Measurements from ENCODE around the gene VASH1.
A peak's percentile ranks its signal among the peaks of the same experiment; 100 is the strongest.

The VASH1 gene

DNA sequence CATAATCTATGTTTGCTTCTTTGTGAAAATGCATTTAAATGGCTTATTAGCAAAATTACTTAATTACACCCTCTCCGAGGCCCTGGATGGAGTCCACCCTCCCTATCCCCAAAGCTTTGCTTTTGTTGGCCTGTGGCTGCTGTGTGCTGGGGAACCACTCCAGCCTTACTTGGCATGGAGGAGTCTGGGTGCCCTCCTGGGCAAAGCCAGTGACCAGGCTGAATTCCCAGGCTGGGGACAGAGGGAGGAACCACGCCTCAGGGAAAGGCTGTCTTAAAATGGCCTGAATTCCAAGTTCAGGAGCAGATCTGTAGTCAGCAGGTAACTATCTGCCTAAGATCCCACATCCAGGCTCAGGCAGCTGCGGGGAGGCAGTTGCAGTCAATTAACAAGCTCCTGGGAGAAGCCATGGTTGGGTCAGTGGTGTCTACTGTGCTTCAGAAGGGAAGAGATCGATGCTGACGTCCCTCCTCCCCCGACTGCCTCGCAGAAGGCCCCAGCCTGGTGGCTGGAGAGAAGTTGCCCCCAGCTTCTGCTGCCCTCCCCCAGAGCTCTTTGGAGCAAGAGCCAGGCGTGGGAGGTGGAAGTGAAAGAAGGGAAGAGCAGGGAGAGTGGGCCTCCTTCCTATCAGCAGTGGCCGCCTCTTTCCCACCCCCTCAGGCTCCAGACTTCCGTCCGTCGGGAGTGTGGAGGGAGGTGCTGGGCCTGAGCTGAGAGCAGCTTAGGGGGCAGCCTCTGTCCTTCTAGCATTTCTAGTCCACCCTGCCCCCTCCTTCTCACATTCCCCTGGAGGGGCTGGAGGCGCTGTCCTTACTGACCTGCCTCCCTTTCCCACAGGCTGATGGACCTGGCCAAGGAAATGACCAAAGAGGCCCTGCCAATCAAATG lies 11.3 kb downstream of the VASH1 start:
- peak; percentile 79 for DNase-seq (ENCODE audit: low spot score)

- peak; percentile 67 for DNase-seq (ENCODE audit: low spot score)
These were observed 12.1 kb downstream of the VASH1 start for GRCh38 chr14:76773188-76773885.

- DNase-seq (ENCODE audit: low spot score) = peak; percentile 1
These were observed 12.9 kb downstream of the VASH1 start for GRCh38 chr14:76773956-76774820.

DNA sequence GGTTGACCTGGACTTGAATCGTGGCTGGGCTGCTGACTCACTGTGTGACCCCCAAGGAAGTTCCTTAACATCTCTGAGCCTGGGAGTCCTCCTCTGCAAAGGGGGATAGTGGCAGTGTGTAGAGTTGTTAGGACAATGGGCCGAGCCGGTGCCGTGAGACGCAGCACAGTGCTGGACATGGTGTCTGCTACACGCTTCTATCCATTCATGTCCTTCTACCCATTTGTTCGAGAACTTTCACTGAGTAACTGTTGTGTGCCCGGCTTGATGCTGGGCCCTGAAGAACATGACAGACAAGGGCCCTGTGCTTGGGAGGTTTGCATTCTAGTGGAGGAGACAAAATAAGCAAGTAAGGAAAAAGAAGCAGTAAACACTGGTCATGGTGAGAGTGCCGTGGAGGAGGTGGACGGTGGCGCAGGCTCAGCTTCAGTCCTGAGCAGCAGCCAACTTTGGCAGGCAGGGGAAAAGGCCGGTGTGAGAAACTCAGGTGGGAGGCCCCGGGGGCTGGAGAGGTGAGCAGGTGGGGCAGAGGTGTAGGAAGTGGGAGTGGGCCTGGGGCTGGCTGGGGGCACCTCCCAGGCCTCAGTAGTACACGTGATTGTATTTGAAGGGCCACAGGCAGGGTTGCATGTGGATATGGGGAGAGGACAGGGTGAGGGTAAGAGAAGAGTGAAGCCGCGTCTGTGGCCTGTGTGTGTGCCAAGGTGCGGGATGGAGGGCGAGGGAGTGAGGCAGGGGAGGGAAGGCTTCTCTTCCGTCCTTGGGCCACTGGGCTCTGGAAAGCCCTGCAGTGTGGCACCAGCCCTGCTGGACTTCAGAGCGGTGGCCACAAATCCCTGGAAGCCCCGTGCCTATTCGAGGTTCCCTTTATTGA lies 13.8 kb downstream of the VASH1 start:
- peak; percentile 2 for DNase-seq (ENCODE audit: low spot score)

DNA sequence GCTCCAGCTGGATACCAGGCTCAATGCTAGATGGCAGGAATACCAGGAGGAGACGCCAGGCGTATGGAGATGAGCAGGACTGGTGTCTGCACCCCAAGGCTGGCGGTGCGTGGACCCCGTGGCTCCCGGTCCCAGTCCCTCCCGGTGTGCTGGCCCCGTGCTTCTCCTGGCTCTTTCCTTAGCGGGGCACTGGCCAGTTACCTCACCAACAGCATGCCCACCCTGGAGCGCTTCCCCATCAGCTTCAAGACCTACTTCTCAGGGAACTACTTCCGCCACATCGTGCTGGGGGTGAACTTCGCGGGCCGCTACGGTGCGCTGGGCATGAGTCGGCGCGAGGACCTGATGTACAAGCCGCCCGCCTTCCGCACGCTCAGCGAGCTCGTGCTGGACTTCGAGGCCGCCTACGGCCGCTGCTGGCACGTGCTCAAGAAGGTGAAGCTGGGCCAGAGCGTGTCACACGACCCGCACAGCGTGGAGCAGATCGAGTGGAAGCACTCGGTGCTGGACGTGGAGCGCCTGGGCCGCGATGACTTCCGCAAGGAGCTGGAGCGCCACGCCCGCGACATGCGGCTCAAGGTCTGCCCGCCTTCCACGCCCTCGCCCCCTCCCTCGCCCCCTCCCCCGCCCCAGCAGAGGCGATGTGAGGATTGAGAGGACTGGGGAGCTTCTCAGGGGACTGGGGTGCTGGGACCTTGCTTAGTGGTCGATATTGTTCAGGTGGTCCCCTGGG lies 14.6 kb downstream of the VASH1 start:
- peak; percentile 5 for DNase-seq (ENCODE audit: low spot score)

DNA sequence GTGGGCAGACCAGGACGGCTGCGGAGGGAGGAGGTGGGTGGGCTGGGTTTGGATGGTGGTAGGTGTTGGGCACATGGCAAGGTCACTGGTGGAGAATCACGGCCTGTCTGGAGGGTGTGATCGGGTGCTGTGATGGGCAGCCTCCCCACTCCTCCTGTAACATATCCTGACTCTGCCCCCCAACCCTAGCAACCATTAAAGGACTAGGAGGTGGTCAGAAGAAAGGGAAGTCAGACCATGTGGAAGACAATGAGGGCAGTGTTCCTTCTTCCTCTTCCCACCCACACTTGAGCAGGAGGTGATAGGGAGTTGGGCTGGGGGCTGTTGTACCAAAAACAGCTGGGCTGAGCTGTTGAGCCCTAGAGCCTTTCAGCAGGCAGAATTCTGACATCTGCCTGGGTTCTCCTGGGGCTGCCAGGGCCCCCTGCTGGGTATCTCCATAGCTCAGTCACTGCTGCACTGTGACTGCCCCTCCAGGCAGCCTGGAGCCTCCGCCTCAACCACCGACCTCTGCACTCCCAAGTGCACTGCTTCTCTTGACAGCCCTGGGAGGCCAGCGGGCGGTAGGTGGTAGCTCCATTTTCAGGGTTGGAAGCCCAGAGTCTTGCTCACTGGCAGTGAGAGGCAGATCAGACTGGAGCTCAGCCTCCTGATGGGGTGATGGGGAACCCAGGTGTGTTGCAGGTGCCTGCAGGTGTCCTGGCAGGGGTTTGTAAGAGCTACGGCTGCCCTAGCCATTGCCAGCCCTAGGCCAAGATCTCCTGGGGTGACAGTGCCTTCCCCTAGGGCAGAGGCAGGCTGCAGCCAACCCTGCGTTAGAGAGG lies 15.4 kb downstream of the VASH1 start:
- DNase-seq (ENCODE audit: low spot score) = peak; percentile 21

GRCh38 chr14:76777721-76778120 lies 16.5 kb downstream of the VASH1 start:
- DNase-seq (ENCODE audit: low spot score) = no peak

DNA sequence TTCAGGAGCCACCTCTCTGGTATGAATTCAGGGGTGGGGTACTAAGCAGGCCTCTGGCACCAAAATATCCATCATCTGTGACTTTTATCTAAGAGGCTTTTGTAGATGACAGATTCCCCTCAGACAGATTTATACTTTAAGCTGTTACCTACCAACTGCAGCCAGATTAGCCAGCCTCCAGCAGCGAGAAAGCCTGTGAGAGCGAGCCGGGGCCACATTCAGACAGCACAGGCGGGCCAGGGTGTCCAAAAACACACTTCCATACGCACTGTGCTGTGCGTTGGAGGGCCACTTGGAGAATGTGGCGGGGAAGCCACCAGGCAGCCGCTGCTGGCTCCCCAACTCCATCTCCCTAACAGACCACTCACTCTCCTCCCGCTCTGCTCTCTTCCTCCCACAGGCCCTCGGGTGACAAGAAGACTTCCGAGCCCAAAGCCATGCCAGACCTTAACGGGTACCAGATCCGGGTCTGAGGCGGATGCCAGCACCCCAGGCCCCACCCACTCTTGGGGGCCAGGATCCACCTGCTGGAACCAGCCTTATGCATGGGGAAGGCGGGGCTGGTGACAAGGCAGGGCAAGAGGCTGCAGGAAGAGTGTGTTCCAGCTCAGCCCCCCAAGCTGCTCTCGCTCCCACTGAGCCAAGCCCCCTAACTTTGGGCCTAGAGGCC lies 17.4 kb downstream of the VASH1 start:
- no peak for DNase-seq (ENCODE audit: low spot score)

GRCh38 chr14:76779221-76780057 lies 18.2 kb downstream of the VASH1 start:
- no peak for DNase-seq (ENCODE audit: low spot score)

- DNase-seq (ENCODE audit: low spot score) = no peak
These were observed 18.7 kb downstream of the VASH1 start for GRCh38 chr14:76780058-76780345.

- DNase-seq (ENCODE audit: low spot score) = no peak
These were observed 19.1 kb downstream of the VASH1 start for GRCh38 chr14:76780360-76780759.

DNA sequence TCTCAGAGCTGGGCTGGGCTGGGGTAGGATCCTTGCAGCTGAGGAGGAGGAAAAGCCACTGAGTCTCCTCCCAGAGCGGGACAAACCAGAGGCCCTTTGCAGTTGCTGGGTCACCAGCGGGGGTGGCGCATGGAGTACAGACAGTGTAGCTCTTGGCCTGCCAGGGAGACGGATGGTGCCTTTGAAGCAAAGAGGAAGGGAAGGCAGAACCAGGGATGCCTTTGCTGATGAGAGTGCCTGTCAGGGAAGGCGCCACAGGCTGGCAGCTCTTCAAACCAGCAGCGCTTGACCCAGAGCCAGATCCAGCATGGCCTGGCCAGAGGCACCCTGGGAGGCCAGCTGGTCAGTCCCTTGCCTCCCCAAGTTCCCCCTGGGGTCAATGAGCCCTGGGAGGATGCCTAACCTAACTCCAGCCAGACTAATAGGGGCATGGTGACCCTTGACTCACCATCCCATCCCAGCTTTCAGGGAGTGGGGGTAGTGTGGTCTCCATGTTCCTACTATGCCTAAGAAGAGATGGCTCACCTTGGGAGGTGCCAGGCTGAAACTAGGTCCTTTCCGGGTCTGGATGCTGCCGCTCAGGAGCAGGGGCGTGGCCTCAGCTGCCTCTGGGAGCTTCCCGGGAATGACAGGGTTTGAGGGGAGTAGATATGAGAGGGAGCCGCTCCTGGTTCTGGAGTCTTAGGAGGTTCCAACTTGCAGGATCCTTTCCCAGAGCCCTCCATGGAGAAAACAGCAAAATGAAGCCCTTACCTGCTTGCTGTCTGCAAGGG lies 19.8 kb downstream of the VASH1 start:
- DNase-seq (ENCODE audit: low spot score) = peak; percentile 90

GRCh38 chr14:76781648-76782051 lies 20.4 kb downstream of the VASH1 start:
- no peak for DNase-seq (ENCODE audit: low spot score)

DNA sequence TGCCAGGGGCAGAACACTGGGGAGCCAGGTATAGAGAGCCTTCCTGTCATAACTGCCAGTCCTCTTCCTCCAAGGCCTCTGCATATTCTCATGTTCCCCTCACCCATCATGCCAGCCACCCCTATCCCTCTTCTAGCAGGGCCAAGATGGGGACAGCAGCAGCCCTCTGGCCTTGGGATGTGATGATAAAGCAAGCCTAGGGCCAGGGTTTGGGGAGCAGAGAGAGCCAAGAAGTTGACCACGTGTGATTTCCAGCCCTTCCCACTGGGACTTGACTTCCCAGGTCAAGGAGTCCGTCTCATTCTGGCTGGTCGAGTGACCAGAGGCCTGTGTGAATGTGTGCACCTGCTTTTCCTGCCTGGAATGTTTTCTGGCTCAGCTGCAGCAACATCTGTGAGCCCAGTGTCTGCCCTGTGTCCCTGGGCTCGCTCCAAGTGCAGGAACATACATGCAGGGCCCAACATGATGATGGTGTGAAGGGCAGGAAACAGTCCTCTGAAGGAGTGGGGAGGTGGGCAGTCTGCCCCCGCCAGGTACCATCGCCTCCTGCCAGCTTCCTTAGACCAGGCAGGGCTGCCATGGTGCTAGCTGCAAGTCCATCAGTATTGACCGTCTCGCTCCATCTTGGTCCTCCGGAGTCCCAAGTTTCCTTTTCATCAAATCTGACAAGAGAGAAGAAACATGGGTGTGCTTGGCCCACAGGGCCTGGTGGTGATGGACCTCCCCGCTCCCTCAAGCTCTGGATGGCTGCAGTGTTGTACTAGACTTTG lies 21.0 kb downstream of the VASH1 start:
- DNase-seq (ENCODE audit: low spot score) = no peak

DNA sequence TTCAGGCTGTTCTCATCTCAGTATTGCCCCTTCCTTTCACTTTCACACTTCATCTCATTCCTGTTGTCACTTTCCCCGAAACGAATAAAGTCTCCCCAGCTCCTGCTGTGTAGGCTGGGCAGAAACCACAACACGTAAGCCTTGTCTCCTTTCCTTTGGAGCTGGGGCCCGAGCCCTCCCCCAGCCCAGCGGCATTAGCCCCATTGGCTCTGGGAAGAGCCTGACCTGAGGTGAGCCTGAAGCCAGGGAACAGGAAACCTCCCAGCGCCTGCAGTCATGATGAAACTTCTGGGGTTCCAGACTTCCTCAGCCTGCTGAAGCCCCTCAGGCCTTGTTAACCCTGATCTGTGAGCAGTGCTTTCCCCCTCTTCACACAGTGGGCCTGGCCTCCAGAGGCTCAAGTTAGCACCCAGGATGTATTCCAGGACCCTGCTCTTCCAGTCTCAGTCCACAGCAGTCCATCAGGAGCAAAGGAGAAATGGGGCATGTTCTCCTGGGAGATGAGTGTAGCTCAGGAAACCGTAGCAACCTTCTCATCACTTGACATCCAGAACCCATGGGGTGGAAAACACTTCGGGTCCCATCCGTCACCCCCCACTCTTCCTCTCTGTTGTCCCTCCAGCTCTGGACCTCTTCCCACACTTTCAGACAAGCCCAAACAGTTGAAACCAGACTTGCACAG lies 21.8 kb downstream of the VASH1 start:
- no peak for DNase-seq (ENCODE audit: low spot score)

- DNase-seq (ENCODE audit: low spot score) = no peak
These were observed 23.1 kb downstream of the VASH1 start for GRCh38 chr14:76784266-76784874.

Data from Ammon's horn (tissue), 1 donor.